Liver (tissue), 2 donors: ENCODE measurements around the gene TCF12.

Experiments used
- RAD21 ChIP-seq, 2 donors: IDR thresholded peaks; 2 replicates each; pipeline ENCODE4 v1.6.1; 2016; ENCODE audit warnings: antibody characterized with exemption in 2 of 2, mild to moderate bottlenecking in 2 of 2
- RXRA ChIP-seq, 2 donors: IDR thresholded peaks; 2 replicates each; pipeline ENCODE4 v1.6.1; 2017 to 2018; ENCODE audit warnings: antibody characterized with exemption in 2 of 2, mild to moderate bottlenecking in 1 of 2
- TAF1 ChIP-seq: conservative IDR thresholded peaks from 2 replicates; pipeline ENCODE4 v1.6.1; 2016; ENCODE audit warnings: antibody characterized with exemption, mild to moderate bottlenecking
- TF ChIP-seq, protein P1 (sequence below): IDR thresholded peaks from 2 replicates; pipeline ENCODE4 v1.6.1; 2016; ENCODE audit warnings: antibody characterized with exemption, mild to moderate bottlenecking
- donor health status: healthy.

DNA sequence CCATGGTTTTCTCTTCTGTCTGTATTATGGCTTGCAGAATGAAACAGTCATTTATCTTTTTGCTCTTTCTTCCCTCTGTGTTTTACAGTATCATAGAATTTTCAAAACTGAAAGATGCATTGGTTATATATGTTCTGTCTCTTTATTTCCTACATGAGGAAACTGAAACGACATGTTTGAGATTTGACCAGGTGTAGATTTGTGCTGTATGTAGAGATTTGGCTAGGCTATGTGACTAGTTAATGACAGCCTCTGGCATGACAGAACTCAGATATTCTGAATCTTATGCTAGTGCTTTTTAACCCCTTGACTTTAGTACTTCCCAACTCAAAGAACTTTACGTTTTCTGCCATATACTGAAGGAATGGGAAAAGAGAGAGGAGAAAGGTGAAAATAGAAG, 151.0 kb downstream of the TCF12 start:
- TF ChIP-seq RAD21 (IDR thresholded peaks at IDR 0.05), result no peak
- TF ChIP-seq, protein P1, sequence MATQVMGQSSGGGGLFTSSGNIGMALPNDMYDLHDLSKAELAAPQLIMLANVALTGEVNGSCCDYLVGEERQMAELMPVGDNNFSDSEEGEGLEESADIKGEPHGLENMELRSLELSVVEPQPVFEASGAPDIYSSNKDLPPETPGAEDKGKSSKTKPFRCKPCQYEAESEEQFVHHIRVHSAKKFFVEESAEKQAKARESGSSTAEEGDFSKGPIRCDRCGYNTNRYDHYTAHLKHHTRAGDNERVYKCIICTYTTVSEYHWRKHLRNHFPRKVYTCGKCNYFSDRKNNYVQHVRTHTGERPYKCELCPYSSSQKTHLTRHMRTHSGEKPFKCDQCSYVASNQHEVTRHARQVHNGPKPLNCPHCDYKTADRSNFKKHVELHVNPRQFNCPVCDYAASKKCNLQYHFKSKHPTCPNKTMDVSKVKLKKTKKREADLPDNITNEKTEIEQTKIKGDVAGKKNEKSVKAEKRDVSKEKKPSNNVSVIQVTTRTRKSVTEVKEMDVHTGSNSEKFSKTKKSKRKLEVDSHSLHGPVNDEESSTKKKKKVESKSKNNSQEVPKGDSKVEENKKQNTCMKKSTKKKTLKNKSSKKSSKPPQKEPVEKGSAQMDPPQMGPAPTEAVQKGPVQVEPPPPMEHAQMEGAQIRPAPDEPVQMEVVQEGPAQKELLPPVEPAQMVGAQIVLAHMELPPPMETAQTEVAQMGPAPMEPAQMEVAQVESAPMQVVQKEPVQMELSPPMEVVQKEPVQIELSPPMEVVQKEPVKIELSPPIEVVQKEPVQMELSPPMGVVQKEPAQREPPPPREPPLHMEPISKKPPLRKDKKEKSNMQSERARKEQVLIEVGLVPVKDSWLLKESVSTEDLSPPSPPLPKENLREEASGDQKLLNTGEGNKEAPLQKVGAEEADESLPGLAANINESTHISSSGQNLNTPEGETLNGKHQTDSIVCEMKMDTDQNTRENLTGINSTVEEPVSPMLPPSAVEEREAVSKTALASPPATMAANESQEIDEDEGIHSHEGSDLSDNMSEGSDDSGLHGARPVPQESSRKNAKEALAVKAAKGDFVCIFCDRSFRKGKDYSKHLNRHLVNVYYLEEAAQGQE, result no peak
- no peak for TF ChIP-seq RXRA (IDR thresholded peaks at IDR 0.05)
- no peak for TF ChIP-seq TAF1
